ENCODE results near the gene KPNA6. TPM values are rescaled to one million over a fixed set of nuclear protein-coding genes. Genes with fewer than 3 reads are reported as not detected.

Gene KPNA6
- total and polyA plus RNA-seq, 9 of the 15 experiments (the other 6 are each of a cell fraction or from before 2014, with no cell fraction given), result 20.1 to 54.6 (median 32.2) TPM

DNA sequence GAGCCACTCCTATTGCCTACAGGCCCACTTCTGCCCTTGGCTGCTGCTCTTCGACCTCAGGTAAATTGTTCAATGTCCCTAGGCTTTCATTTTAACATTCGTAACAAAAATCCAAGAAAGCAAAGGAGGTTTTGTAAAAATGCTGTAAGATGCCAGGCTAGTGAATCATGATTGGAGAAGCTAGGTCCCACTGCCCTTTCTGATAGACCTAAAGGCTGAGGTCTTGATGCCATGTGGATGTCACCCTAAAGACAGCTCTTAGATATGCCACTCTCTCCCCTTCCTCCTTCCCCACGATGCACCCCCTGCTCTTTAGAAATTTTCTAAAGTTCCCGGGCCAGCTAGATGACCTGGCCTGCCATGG is 45.0 kb upstream of the KPNA6 start:
- FAIRE-seq (no peak), DNase-seq (ENCODE audit: extremely low read depth in 1 of 4, low spot score in 3 of 4) (no peak), ATAC-seq (no peak)
- no TSS peak for BruUV-seq (replicated peaks)
- H3K4me2 ChIP-seq (ENCODE audit: insufficient read depth, low read length), result no peak overlapping the region
- H3K27ac ChIP-seq (ENCODE audit: extremely low read depth, low read depth, low read length), result peak overlapping the region; percentile 61; the same call in 2 of the 3 replicates
- H3K4me3 ChIP-seq, result no peak overlapping the region
- no peaks in the 10 kb centered on the region for H3K79me2 ChIP-seq (ENCODE audit: control insufficient read depth, insufficient read depth, low read length)
- peaks cover 51% of the 10 kb centered on the region for H3K36me3 ChIP-seq (ENCODE audit: control insufficient read depth, insufficient read depth, low read length)
- H2AFZ ChIP-seq (ENCODE audit: low read depth, low read length), result no peak overlapping the region
- WGBS (ENCODE audit: insufficient coverage, low coverage, missing lambda C conversion rate), result 94% methylated on average over 4 of the region's 4 CpGs
- intact Hi-C loops (cut with micrococcal nuclease) (loop anchor here (1.0 to 10.0 kb wide), 4 partner anchors 86 to 352 kb away; partner anchors contain the start of gene SPOCD1), in situ Hi-C loops (cut with MboI) (loop anchor here (5.0 to 10.0 kb wide), 2 partner anchors 91 to 238 kb away; no protein-coding TSS in a partner anchor)
- no peaks in the 10 kb centered on the region for H3K9me3 ChIP-seq (replicated peaks; ENCODE audit: control insufficient read depth, insufficient read depth, low read depth, low read length)
- H3K27me3 ChIP-seq (ENCODE audit: control insufficient read depth in 2 of 2, insufficient read depth in 2 of 2, low read length in 2 of 2), result no peaks in the 10 kb centered on the region
- POLR2A ChIA-PET, result interaction anchor here (0.5 to 3.6 kb wide), 9 partner anchors 9 to 385 kb away, joined by 3 to 17 read pairs (median 5); partner anchors contain the start of gene TMEM39B
- H3K4me1 ChIP-seq (replicated peaks in 1 of 2; ENCODE audit: control insufficient read depth in 2 of 2, insufficient read depth in 2 of 2, low read length in 2 of 2), result peaks cover 15 to 27% of the 10 kb centered on the region in 2 experiments
- peak overlapping the region; percentile 20 to 84; a peak in 3 of 4 replicates for H3K9ac ChIP-seq (ENCODE audit: insufficient read depth in 1 of 2, low read depth in 2 of 2, low read length in 2 of 2)
- 0 out of 2 replicates have a peak, but pooled peaks cover 6% of the 10 kb centered on the region for H4K20me1 ChIP-seq (replicated peaks; ENCODE audit: control insufficient read depth, insufficient read depth, low read length)
- CTCF ChIA-PET (ENCODE audit: low intra/inter-chr PET ratio), result interaction anchor here (0.7 to 1.6 kb wide), 7 partner anchors 10 to 300 kb away, joined by 3 to 6 read pairs (median 4); partner anchors contain the start of genes PTP4A2 and TMEM39B
- no peaks in the 10 kb centered on the region for H3K9me1 ChIP-seq (ENCODE audit: control insufficient read depth, insufficient read depth, low read length)
- TF ChIP-seq PML (IDR thresholded peaks at IDR 0.05; ENCODE audit: low read length) (peak; percentile 21; the same call in 1 of the 2 replicates), USF1 (CRISPR knock-in tag; IDR thresholded peaks at IDR 0.05) (no peak), MYNN (IDR thresholded peaks at IDR 0.05) (0 out of 2 replicates have a peak, but pooled peaks have one; percentile 17), MYNN (CRISPR knock-in tag; IDR thresholded peaks at IDR 0.05) (no peak), MITF (IDR thresholded peaks at IDR 0.05) (no peak), TEAD1 (CRISPR knock-in tag; IDR thresholded peaks at IDR 0.05) (no peak), CTBP1 (IDR thresholded peaks at IDR 0.05; ENCODE audit: borderline replicate concordance) (no peak), SRF (CRISPR knock-in tag; IDR thresholded peaks at IDR 0.05) (no peak), NR1H2 (CRISPR knock-in tag; IDR thresholded peaks at IDR 0.05) (no peak), ARID4B (CRISPR knock-in tag; IDR thresholded peaks at IDR 0.05) (no peak), TCF3 (CRISPR knock-in tag; IDR thresholded peaks at IDR 0.05) (no peak), HCFC1 (IDR thresholded peaks at IDR 0.05; ENCODE audit: low read depth, low read length) (no peak), PRMT5 (CRISPR knock-in tag; IDR thresholded peaks at IDR 0.05) (no peak), POLR2A (conservative IDR thresholded peaks at IDR 0.05) (0 out of 2 replicates have a peak, but pooled peaks have one; percentile 29), MAFF (IDR thresholded peaks at IDR 0.05; ENCODE audit: low read length) (no peak), POLR2AphosphoS2 (IDR thresholded peaks at IDR 0.05; ENCODE audit: low read length) (peak; percentile 18; the same call in 1 of the 2 replicates), ZNF146 (CRISPR knock-in tag; IDR thresholded peaks at IDR 0.05; ENCODE audit: unreplicated experiment) (no peak), HMG20A (CRISPR knock-in tag; conservative IDR thresholded peaks at IDR 0.05) (no peak), POU5F1 (IDR thresholded peaks at IDR 0.05; ENCODE audit: borderline replicate concordance, low read depth, low read length, partially characterized antibody) (no peak)
